Measurements from ENCODE around the gene RREB1. TPM values are rescaled to one million over a fixed set of nuclear protein-coding genes. Genes with fewer than 3 reads are reported as not detected.

RREB1 gene
- total and polyA plus RNA-seq, 12 donors: 3.0 to 47.1 (median 36.1) TPM

GRCh38 chr6:7257521-7258230, 149.9 kb downstream of the RREB1 start:
- TF ChIP-seq CTCF (IDR thresholded peaks at IDR 0.05): no peak
- intact Hi-C loops (cut with DNase I): no loop called here
- H3K27ac ChIP-seq: no peak overlapping the region
- peaks cover 0 to 1% (median 0%) of the 10 kb centered on the region in 9 donors for H3K36me3 ChIP-seq
- H3K9me3 ChIP-seq: peaks cover 0 to 17% (median 9%) of the 10 kb centered on the region in 11 donors
- WGBS, 2 donors: 95 to 96% methylated on average over 18 of the region's 18 CpGs
- no peak for DNase-seq
- ATAC-seq: no peak
- no peak overlapping the region for H3K4me3 ChIP-seq
- no peaks in the 10 kb centered on the region for H3K27me3 ChIP-seq
- peaks cover 5 to 53% (median 17%) of the 10 kb centered on the region in 9 donors for H3K4me1 ChIP-seq

- DNase-seq (no peak), ATAC-seq (no peak)
- 79 to 83% methylated on average over 9 of the region's 9 CpGs for WGBS, 2 donors
- Histone ChIP-seq H3K27me3 (no peaks in the 10 kb centered on the region), H3K4me3 (no peak overlapping the region), H3K36me3 (no peaks in the 10 kb centered on the region), H3K27ac (no peak overlapping the region), H3K9me3 (peaks cover 0 to 17% (median 9%) of the 10 kb centered on the region in 11 donors), H3K4me1 (peaks cover 5 to 54% (median 17%) of the 10 kb centered on the region in 9 donors)
- TF ChIP-seq CTCF (IDR thresholded peaks at IDR 0.05): no peak
- intact Hi-C loops (cut with DNase I): no loop called here
These were observed 150.5 kb downstream of the RREB1 start for GRCh38 chr6:7258231-7258763.

- H3K27me3 ChIP-seq: no peaks in the 10 kb centered on the region
- H3K4me3 ChIP-seq: peak overlapping the region; percentile 52 to 77 (median 70)
- ATAC-seq: peak; percentile 7 to 38 (median 18)
- DNase-seq: no peak
- 59 to 64% methylated on average over 13 of the region's 13 CpGs for WGBS, 2 donors
- H3K36me3 ChIP-seq: no peaks in the 10 kb centered on the region
- intact Hi-C loops (cut with DNase I): no loop called here
- no peak for TF ChIP-seq CTCF (IDR thresholded peaks at IDR 0.05)
- peaks cover 0 to 33% (median 14%) of the 10 kb centered on the region in 9 donors for H3K4me1 ChIP-seq
- peak overlapping the region in 9 of 10 donors; percentile 71 to 86 (median 83) for H3K27ac ChIP-seq
- H3K9me3 ChIP-seq: peaks cover 0 to 14% (median 9%) of the 10 kb centered on the region in 11 donors
These were observed 152.7 kb downstream of the RREB1 start for GRCh38 chr6:7260291-7261031.

GRCh38 chr6:7261032-7261841, 153.5 kb downstream of the RREB1 start:
- no peaks in the 10 kb centered on the region for H3K27me3 ChIP-seq
- intact Hi-C loops (cut with DNase I): no loop called here
- no peaks in the 10 kb centered on the region for H3K36me3 ChIP-seq
- H3K4me1 ChIP-seq: peaks cover 0 to 35% (median 14%) of the 10 kb centered on the region in 9 donors
- peak overlapping the region in 9 of 10 donors; percentile 71 to 86 (median 83) for H3K27ac ChIP-seq
- ATAC-seq (peak; percentile 94 to 97 (median 96)), DNase-seq (peak; percentile 81 to 87)
- peak overlapping the region; percentile 52 to 77 (median 70) for H3K4me3 ChIP-seq
- H3K9me3 ChIP-seq: peaks cover 0 to 10% (median 3%) of the 10 kb centered on the region in 11 donors
- 1 to 2% methylated on average over 42 to 43 of the region's 43 CpGs for WGBS, 2 donors
- TF ChIP-seq CTCF (IDR thresholded peaks at IDR 0.05): no peak

Data from heart right ventricle (tissue), 16 donors.